GM12878 (cell line): Measurements from ENCODE around the gene FGR. TPM values are rescaled to one million over a fixed set of nuclear protein-coding genes. Genes with fewer than 3 reads are reported as not detected.

Experiments
- BCL11A ChIP-seq: IDR thresholded peaks from 2 replicates; pipeline ENCODE4 v1.6.1; 2011; ENCODE audit warnings: low read depth, low read length
- BCL3 ChIP-seq: IDR thresholded peaks from 2 replicates; pipeline ENCODE4 v1.6.1; 2011; ENCODE audit warnings: borderline replicate concordance, low read depth, mild to moderate bottlenecking, moderate library complexity, low read length; ENCODE audit not compliant: insufficient read depth, poor library complexity, severe bottlenecking
- BRCA1 ChIP-seq: IDR thresholded peaks from 2 replicates; pipeline ENCODE4 v1.6.1; 2011; ENCODE audit warnings: low read depth, low read length, improper control_type of control experiment
- CBFB ChIP-seq: IDR thresholded peaks from 2 replicates; pipeline ENCODE4 v1.6.1; 2016; ENCODE audit warnings: antibody characterized with exemption, low read depth
- CHD4 ChIP-seq: fragments of 200-600 bp; sonication (generic); IDR thresholded peaks from 2 replicates; pipeline ENCODE4 v1.6.1; 2016; ENCODE audit warnings: mild to moderate bottlenecking
- CUX1 ChIP-seq: IDR thresholded peaks from 2 replicates; pipeline ENCODE4 v1.6.1; 2012; ENCODE audit warnings: improper control_type of control experiment, low read depth, low read length; ENCODE audit not compliant: insufficient replicate concordance
- MYC ChIP-seq: IDR thresholded peaks from 2 replicates; pipeline ENCODE4 v1.6.1; 2011; ENCODE audit warnings: mild to moderate bottlenecking, low read length, moderate library complexity, inconsistent platforms; ENCODE audit not compliant: insufficient read depth, insufficient replicate concordance, insufficient read length, severe bottlenecking
- PBX3 ChIP-seq: IDR thresholded peaks from 2 replicates; pipeline ENCODE4 v1.6.1; 2011; ENCODE audit warnings: mild to moderate bottlenecking, low read depth, low read length, moderate library complexity; ENCODE audit not compliant: insufficient replicate concordance
- POU2F2 ChIP-seq: IDR thresholded peaks from 3 replicates; pipeline ENCODE4 v1.6.1; 2011; ENCODE audit warnings: low read depth, mild to moderate bottlenecking, low read length, borderline replicate concordance
- SIN3A ChIP-seq: IDR thresholded peaks from 2 replicates; pipeline ENCODE4 v1.6.1; 2012; ENCODE audit warnings: low read depth, low read length, improper control_type of control experiment
- SP1 ChIP-seq: IDR thresholded peaks from one replicate; pipeline ENCODE4 v1.6.1; 2011; ENCODE audit warnings: low read depth, low read length
- ZNF24 ChIP-seq: fragments of 450-650 bp; IDR thresholded peaks from 2 replicates; pipeline ENCODE4 v1.6.1; 2017; ENCODE audit warnings: antibody characterized with exemption, mild to moderate bottlenecking
- polyA plus RNA-seq, 11 experiments: library from polyadenylated mRNA; depleted of rRNA in 4 of 11; unstranded in 6 of 11; stranded (reverse) in 5 of 11; fragments of >200 nt; fragmentation: Nextera tagmentation in 4 of 11; fragmentation: Illumina TruSeq in 1 of 11; extraction: Ambion mirVana in 4 of 11; extraction: Trizol in 1 of 11; gene quantifications; 1 replicate in 1 of 11; 2 replicates in 10 of 11; pipeline versions ENCODE4 v1.2.1 to v1.2.3, GENCODE V29; 2011 to 2016; ENCODE audit warnings: inconsistent platforms in 2 of 11, missing spikeins in 2 of 11, low read depth in 1 of 11
- total RNA-seq, 4 experiments: library from RNA; depleted of rRNA in 3 of 4; stranded (reverse); fragments of >200 nt in 3 of 4; fragmentation: Illumina TruSeq in 1 of 4; extraction: Trizol in 1 of 4; gene quantifications; 2 replicates each; pipeline versions ENCODE4 v1.2.1 to v1.2.3, GENCODE V29; 2013 to 2021

FGR gene
- total and polyA plus RNA-seq, 10 of the 15 experiments (the other 5 are each of a cell fraction or from before 2014, with no cell fraction given): 10.9 to 193 (median 74.7) TPM

- TF ChIP-seq ZNF24 (0 out of 2 replicates have a peak, but pooled peaks have one; percentile 15), POU2F2 (no peak), CUX1 (no peak), BCL3 (no peak), MYC (no peak), PBX3 (no peak), BRCA1 (no peak), SIN3A (no peak), CHD4 (no peak), CBFB (no peak), SP1 (no peak), BCL11A (no peak)
These were observed 28.9 kb downstream of the FGR start (continued) for GRCh38 chr1:27605796-27606707.
